GM19043 (cell line): ENCODE measurements around the gene SLC31A2.
"Not testable (repeated sequence)": the region's sequence is repeated elsewhere in the genome, so short reads cannot be mapped to it uniquely, and the experiment has no call there.

Source experiments
- ATAC-seq: cut with Tn5 transposase; IDR thresholded peaks from one replicate; pipeline ENCODE4 v1.9.1; 2021; ENCODE audit warnings: low read depth; ENCODE audit not compliant: unreplicated experiment

Gene SLC31A2

DNA sequence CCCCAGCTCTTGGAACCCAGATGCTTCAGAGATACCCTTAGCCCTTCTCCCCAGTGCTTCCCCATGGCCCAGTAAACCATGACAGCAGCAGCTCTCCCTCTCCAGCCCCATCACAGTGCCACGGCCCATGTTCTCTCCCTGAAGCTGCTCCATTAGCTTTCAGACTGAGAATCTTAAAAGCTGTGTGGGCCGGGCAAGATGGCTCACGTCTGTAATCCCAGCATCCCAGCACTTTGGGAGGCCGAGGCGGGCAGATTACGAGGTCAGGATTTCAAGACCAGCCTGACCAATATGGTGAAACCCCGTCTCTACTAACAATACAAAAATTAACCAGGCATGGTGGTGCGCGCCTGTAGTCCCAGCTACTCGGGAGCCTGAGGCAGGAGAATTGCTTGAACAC is 1.2 kb upstream of the SLC31A2 start:
- not testable (repeated sequence) for ATAC-seq

DNA sequence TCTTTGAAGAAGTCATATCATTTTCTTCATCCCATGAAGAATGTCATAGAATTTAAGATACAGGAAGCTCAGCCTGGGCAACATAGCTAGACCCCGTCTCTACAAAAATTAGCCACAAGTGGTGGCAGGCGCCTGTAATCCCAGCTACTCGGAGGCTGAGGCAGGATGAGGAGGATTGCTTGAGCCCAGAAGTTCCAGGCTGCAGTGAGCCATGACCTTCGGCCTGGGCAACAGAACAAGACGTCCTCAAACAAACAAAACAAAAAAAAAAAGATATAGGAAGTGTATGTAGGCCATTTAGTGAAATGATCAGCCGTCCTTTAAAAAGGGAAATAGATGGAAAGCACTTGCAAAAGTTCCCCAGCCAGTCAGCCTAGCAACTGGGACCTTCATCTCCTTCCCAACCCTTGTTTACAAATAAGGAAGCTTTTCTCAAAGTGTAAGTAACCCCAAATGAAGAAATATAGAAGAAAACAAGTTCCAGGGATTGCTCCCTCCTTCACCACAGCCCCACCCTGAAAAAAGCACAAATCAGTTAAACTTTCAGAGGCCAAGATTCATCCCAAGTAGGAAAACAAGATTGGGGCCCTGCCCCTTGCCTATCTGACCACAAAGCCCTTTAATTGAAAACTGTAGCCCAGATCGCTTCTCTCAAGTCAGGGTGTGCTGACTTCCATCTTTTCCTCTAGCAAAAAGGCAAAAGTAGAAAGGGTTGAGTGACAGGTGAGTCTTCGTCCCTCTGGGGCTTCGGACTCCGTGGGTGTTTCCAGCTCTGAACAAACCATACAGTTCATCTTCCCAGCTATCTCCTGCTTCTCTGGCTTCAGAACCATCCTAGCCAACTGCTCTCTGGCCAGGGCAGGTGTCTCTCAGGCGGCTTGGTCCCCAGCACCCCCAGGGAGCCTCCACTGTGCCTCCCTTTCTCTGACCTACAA is 1.2 kb downstream of the SLC31A2 start:
- no peak for ATAC-seq

DNA sequence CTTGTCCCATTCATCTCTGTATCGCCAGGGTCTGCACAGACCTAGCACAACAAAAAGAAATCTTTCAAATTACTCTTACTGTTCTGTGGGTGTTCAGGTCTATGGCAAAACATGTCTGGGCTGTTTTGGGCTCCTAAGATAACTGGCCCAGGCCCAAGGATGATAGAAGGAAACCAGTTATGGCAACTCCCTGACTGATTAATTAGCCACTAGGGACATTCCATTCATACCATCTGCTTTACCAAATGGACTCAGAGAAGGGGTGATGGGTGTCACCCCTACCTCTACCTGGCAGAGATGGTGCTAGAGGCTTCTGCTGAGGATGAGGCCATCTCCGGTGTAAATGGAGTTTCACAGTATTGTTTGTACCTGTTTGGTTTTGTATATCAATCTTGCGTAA is 1.9 kb downstream of the SLC31A2 start:
- ATAC-seq: no peak

DNA sequence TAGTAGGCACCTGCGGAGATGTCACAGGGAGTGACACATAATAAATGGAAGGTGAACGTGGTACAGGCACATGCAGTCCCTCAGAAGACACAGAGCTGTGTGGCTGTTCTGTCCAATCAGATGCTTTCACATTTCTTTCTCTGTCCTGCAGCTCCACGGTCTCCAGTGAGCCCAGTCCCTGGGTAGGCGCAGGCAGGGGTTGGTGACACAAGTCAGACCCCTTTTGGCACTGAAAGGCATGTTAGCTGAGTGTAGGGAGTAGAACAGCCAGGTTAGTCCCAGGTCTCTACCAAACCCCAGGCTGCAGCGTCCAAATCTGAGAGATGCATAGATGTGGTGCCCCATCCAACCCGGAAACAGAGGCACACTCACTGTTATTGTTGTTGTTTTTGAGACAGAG is 2.8 kb downstream of the SLC31A2 start:
- no peak for ATAC-seq

DNA sequence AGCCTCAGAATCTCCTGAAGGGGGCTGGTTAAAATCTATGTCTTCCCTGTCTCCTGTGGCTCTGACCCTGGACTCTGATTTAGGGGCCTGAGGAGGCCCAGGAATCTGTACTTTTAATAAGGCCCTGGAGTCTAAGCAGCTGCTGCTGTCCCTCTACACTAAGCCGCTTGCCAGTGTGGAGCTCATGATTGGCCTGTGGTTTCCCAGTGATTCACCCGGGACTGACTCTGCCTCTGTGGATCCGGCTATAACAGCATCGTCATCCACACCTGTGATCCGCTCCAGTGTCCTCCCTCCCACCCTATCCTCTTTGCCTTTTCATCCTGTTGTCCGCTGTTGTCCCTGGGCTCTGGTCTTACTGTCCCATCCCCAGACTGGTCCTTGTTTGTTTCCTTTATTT is 3.7 kb downstream of the SLC31A2 start:
- ATAC-seq: no peak

DNA sequence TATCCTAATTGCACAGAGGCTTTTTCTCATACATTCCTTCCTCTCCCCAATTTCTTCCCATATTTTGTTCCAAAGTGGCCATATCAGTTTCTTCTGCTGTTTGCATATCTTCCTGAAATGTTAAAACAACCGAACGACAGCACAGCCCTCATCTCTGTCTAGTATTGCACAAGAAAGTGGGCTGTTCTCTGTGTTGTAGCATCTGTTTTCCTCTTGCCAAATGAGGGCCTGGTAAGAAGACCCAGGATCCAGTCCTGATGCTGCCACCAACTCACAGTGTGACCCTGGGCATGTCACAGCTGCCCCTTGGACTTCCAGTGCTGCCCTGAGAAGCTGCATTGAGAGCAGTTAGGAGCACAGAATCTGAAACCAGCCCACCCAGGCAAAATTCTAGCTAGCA is 4.1 kb downstream of the SLC31A2 start:
- ATAC-seq: no peak

DNA sequence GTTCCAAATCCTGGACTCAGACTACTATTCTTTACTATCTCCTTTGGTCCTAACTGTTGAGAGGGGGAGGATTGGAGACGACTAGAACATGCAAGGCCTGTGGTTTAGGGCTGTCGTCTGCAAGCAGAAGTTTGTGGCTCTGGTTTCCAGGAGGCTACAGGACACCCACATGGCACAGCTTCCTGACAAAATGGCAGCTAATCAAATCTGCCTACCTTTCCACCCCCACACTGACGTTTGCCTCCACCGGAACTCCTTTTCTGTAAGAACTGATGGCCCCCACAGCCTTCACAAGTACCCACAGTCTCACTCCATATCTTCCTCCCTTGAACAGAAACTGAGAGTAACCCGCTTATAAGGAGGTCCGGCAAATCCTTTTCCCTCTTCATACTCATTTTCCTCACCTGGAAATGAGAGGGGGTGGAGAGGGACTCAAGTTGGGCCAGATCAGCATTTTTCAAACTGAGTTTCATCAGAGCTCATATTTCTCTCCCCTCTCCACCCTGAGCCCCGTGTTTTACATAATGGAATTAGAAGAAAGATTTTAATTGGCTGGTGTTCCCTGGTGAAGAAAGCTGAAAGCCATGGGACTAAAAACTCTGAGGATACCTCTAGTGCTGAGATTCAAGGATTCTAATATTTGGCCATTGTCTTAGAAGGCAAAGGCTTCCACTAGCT is 5.2 kb downstream of the SLC31A2 start:
- ATAC-seq: no peak

DNA sequence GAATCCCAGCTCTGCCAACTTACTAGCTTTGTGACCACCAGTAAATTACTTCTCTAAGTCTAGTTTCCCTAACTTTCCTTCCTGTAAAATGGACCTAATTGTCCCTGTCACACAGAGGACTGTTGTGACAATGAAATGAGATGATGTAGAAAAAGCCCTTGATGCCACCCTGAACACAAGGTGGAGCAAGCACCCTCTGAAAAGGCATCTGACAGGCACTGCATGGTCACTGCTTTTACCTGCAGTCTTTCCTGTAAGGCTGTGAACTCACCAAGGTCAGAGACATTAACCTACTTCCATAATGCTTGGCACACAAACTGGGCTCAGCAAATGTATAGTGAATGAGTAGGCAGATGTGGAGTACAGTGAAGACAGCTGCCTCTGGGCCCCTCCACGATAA is 6.1 kb downstream of the SLC31A2 start:
- no peak for ATAC-seq

DNA sequence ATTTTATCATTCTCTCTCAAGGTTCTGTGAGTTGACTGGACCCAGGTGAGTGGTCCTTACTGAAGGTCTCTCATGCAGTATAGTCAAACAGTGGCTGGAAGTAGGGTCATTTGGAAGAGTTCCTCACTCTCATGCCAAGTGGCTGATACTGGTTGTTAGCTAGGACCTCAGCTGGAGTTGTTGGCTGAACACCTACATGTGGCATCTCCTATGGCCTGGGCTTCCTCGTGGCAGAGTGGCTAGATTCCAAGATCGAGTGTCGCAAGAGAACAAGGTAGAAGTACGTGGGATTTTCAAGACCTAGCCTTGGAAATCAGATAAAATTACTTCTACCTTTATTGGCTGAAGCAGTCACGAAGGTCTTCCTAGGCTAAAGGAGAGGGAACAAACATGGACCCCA is 7.6 kb downstream of the SLC31A2 start:
- ATAC-seq: no peak

DNA sequence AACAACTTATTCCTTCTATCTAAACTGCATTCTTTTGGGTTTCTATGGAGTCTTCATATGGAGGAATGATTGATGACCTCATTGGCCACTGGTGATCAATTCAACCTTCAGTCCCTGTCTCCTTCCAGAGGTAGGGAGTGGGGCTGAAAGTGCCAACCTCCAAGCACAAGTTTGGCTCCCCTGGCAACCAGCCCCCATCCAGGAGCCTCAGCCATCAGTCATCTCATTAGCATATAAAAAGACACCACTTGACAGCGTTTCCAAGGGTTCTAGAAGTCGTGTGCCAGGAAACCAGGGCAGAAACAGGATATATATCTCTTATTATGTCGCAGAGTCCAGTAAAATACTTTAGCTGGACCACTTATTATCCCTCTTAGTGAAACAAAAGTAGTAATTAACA is 9.8 kb downstream of the SLC31A2 start:
- ATAC-seq: no peak

DNA sequence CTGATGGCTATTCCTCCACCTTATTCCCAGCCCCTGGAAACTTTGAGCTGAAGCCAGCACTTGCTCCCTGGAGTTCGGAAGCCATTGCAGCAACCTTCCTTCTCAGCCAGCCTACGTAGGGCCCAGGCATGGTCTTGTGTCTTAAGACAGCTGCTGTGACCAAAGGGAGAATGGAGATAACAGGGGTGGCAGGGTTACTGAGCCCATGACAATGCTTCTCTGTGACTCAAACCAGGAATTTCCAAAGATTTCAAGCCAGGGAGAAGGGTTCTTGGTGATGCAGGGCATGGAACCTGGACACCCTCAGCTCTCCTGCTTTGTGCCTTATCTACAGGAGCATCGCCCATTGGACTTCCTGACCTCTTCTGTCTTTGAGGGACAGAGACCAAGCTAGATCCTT is 12.2 kb downstream of the SLC31A2 start:
- ATAC-seq: no peak

DNA sequence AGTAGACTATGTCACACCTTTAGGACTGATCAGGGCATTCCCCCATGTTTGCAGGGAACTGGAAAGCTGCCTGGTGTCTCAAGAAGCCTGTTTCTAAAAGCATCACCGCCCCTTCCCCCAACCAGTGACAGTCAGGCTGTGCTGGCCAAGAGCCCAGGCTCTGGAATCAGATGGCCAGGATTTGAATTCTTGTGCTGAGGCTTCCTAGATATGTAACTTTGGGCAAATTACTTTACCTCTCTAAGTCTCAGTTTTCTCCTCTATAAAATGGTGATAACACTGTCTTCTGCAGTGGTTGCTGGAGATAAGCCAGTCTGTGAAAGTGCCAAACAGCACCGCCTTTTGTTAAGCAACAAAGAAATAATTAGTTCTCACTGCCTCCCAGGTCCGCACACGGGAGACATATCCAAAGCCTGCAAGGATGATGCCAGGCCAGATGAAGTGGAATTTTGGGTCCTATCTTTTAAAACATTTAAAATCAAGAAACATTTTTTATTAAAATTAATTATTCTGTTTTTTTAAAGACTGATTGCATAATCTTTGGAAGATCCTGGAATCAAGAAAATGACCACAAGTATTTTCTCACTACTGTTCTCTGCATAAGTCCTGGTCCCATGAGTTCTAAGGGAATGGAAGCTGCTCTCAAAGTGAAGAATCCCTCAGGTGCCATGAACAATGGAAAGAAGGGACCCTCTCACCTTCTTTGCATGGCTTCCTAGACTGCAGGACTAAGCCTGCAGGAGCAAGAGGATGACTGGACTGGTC is 13.9 kb downstream of the SLC31A2 start:
- no peak for ATAC-seq

DNA sequence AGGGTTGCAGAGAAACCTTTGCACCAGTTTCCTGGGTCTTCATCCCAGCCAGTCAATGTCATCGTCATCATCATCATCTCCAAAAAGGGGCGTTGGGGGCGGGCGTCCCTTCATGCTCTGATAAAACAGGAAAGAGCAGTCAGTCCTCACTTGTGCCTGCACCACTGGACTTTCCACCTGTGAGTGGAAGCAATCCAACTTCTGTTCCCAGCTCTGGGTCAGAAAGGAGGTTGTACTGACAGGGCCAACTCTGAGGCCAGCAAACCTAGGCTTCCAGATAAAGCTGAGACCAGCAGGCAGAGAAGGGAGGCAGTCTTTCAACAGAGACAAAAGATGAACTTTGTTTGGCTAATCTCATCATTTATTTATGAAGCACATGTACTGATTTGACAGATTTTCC is 15.2 kb downstream of the SLC31A2 start:
- no peak for ATAC-seq

DNA sequence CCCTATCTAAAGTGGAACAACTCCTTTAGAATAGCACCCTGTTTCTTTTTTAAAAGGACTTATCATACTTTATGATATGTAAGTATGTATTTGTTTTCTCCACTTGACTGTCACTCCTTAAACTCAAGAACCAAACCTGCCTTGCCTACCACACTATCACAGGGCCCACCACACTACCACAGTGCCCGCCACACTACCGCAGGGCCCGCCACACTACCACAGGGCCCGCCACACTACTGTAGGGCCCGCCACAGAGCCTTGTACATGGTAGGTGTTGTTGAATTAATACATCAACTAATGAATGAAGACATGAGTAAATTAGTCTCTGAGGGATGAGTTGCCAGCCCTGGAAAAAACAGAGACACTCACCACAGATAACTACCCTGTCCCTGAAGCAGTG is 18.0 kb downstream of the SLC31A2 start:
- no peak for ATAC-seq

DNA sequence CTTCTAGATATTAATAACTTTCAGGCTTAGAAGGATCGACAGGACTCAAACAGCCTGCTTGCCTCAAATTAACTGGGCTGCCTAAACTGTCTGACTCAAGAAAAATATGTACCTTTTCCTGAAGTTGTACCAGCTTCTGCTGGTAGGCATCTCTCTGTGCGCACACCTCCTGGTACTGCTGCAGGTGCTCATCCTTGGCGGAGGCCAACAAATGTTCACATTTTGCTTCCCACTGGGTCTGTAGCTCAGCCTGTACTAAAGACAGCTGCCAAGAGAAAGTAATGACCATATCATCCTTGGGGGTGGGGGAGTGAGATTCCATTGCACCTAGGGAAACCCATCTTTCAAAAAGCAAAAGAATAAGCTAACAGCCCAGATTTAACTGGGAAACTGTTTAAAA is 22.5 kb downstream of the SLC31A2 start:
- no peak for ATAC-seq

DNA sequence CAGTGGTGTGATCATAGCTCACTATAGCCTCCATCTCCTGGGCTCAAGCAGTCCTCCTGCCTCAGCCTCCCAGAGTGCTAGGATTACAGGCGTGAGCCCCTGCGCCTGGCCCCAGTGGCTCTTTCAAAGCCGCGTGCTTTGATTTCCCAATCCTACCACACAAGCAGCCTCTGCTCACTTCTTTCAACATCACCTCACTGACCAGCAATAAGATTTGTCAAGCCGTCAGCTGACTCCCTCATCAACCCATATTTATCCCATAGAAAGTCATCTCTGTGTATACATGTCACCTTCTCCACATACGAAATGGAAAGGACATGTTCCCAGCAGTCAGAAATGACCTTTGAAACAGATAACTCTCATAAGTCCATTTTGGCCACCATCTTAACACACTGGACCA is 26.0 kb downstream of the SLC31A2 start:
- no peak for ATAC-seq

DNA sequence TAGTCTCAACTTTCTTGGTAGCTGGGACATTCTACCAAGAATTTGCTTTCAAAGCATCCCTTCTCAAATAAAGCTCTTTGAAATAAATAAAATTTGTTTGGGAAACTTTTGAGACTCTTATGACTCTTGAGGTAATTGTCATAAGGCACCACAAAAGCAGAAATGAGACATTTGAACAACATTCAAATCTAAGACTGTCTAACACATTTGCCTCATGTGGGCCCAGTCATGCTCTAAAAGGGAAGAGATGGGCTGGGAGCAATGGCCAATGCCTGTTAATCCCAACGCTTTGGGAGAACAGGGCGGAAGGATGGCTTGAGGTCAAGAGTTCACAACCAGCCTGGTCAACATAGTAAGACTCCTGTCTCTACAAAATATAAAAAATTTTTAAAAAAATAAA is 26.4 kb downstream of the SLC31A2 start:
- no peak for ATAC-seq

DNA sequence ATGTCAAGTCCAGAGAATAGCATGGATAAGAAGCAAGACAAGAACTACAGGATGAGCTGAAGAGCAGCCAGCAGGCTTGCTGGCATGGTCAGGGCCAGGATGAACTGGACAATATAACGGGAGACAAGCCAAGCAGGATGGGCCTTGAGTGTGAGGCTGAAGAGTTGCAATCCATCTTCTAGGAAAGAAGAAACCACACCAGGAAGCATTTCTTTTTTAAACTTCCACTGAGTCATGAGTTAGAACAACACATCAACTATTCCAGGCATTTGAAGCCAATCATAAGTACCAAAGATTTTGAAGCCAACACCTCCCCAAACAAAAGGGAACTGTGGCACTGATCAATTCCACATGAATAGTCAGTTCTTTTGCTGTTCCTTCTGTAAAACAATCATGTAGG is 27.3 kb downstream of the SLC31A2 start:
- no peak for ATAC-seq

DNA sequence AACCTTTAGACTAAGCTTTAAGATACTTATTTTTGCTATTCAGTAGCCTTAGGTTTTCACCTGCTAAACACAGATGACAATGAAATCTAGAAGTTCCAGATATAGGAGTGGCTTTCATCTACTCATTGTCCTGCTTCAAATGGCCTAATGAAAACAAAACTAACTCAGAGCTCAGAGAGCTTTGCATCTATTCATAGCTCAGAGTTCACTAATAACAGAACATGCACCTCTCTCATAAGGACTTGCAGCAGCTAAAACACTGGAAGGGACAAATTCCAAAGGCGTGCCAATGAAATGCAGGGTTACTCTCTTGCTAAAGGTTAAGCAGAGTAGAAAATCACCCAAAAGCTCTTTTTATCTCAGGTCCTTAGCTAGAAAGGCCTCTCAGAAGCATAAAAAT is 29.0 kb downstream of the SLC31A2 start:
- ATAC-seq: no peak

DNA sequence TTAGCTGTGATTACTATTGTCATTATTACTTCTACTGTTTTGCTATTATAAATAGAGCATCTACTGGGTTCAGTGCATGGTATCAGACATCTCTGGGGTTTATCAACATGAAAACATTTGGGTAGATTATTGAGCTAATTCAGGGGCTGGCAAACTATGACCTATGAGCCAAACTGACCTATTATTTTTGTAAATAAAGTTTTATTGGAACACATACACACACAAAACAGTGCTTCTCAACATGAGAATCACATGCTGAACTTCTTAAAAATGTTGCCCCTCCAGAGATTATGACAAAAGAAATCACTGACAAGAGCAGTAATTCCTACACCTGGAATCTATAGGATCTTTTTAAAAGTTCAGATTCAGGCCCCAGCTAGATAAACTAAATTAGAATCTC is 30.4 kb downstream of the SLC31A2 start:
- ATAC-seq: no peak

DNA sequence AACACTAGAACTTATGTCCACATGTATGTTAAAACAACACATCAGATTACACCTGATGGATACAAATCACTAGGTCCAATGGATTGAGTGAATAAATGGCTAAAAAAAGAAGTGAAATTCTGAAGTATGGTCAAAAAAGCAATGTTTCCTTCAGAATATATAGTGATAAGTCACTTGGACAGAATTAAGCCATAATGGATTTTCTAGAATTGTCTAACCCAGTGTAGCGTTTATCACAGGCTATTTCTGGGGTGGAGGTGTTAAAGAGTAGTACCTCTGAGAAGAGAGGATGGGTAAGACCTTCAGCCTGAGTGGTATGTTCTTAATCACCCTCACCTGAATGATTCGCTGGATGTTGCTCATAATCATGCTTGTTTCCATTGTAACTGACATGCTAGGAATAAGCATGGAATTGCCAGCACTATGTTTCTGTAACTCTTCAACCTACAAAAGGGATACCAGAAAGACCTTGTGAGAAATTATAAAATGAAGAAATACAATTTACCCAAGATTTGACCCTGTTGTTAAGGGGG is 33.2 kb downstream of the SLC31A2 start:
- ATAC-seq: no peak
